Muscle of arm (tissue), 12 donors: ENCODE results near the gene TLR4. TPM values are rescaled to one million over a fixed set of nuclear protein-coding genes. Genes with fewer than 3 reads are reported as not detected.

ENCODE experiments used
- DNase-seq: peaks from one replicate; pipeline ENCODE4 v3.0.0-alpha.2; 2013
- polyA plus RNA-seq, 12 donors: library from polyadenylated mRNA; unstranded; fragments of 120-200 nt; gene quantifications; one replicate each; pipeline ENCODE4 v1.2.1, GENCODE V29; 2013; ENCODE audit not compliant: insufficient read length in 12 of 12

TLR4 gene
- polyA plus RNA-seq, 12 donors = 5.1 to 10.1 (median 7.5) TPM; not detected in 1

GRCh38 chr9:117742131-117742530 lies 37.9 kb downstream of the TLR4 start:
- peak; percentile 55 for DNase-seq

GRCh38 chr9:117744369-117744768 lies 40.2 kb downstream of the TLR4 start:
- DNase-seq = no peak

- DNase-seq = no peak
These were observed 40.7 kb downstream of the TLR4 start for GRCh38 chr9:117744856-117745389.

GRCh38 chr9:117745598-117745997 lies 41.4 kb downstream of the TLR4 start:
- DNase-seq = no peak

- DNase-seq = no peak
These were observed 42.1 kb downstream of the TLR4 start for GRCh38 chr9:117746263-117746662.

GRCh38 chr9:117747386-117747970 lies 43.3 kb downstream of the TLR4 start:
- no peak for DNase-seq

- no peak for DNase-seq
These were observed 46.2 kb downstream of the TLR4 start for GRCh38 chr9:117750401-117750800.

- DNase-seq = no peak
These were observed 48.7 kb downstream of the TLR4 start for GRCh38 chr9:117752894-117753293.

GRCh38 chr9:117757561-117758190 lies 53.5 kb downstream of the TLR4 start:
- DNase-seq = no peak

GRCh38 chr9:117763314-117763713 lies 59.1 kb downstream of the TLR4 start:
- DNase-seq = no peak

GRCh38 chr9:117768750-117769395 lies 64.7 kb downstream of the TLR4 start:
- DNase-seq = no peak

GRCh38 chr9:117771136-117771535 lies 66.9 kb downstream of the TLR4 start:
- DNase-seq = no peak

GRCh38 chr9:117772960-117773359 lies 68.8 kb downstream of the TLR4 start:
- no peak for DNase-seq
